ENCODE measurements around the gene CCHCR1.

CCHCR1 gene

DNA sequence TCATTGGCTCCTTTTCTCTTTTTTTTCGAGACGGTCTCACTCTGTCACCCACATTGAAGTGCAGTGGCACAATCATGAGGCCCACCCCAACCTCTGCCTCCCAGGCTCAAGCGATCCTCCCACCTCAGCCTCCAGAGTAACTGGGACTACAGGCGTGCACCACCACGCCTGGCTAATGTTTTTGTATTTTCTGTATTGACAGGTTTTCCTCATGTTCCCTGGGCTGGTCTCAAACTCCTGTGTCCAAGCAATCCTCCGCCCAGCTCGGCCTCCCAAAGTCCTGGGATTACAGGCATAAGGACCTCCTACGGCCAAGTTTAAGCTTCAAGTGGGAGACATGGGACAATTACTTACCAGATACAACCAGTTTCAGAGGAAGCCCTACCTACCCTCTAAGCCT, 22.3 kb upstream of the CCHCR1 start:
- H3K36me3 ChIP-seq (ENCODE audit: insufficient read depth, insufficient read length, low read length): peaks cover 2% of the 10 kb centered on the region
- no peaks in the 10 kb centered on the region for H3K27me3 ChIP-seq (ENCODE audit: insufficient read depth, insufficient read length)
- TF ChIP-seq ZNF274 (IDR thresholded peaks at IDR 0.05; ENCODE audit: low read depth, low read length): no peak
- TF ChIP-seq SUZ12 (IDR thresholded peaks at IDR 0.05; ENCODE audit: extremely low read depth, insufficient read depth, insufficient read length): no peak
- TF ChIP-seq YY1 (IDR thresholded peaks at IDR 0.05; ENCODE audit: insufficient read depth, insufficient read length): no peak
- no peaks in the 10 kb centered on the region for H3K9me3 ChIP-seq (ENCODE audit: insufficient read depth, low read length)
- H3K4me3 ChIP-seq (ENCODE audit: insufficient read length, low read depth): no peak overlapping the region
- H3K4me1 ChIP-seq (ENCODE audit: insufficient read depth, insufficient read length): peaks cover 10% of the 10 kb centered on the region
- no peak for DNase-seq (ENCODE audit: low read depth, low spot score)
- H3K9ac ChIP-seq (ENCODE audit: insufficient read length, low read depth): no peak overlapping the region

DNA sequence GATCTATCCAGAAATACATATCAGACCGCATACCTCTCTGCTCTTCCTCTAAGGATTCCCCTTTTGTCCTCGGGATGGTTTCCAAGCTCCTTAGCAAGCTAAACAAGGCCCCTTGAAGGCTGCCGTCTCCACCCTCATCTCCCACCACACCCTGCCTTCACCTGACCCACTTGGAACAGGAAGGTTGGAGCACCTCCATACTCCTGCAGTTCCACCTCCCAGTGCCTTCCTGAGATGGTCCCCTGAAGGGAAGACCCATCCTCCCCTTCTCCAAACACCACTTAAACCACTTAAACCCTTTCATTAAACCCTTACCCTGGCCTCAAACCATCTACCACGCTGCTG, 21.4 kb upstream of the CCHCR1 start:
- no peak for DNase-seq (ENCODE audit: low read depth, low spot score)
- H3K4me1 ChIP-seq (ENCODE audit: insufficient read depth, insufficient read length): peaks cover 11% of the 10 kb centered on the region
- no peak overlapping the region for H3K4me3 ChIP-seq (ENCODE audit: insufficient read length, low read depth)
- H3K36me3 ChIP-seq (ENCODE audit: insufficient read depth, insufficient read length, low read length): peaks cover 3% of the 10 kb centered on the region
- no peak overlapping the region for H3K9ac ChIP-seq (ENCODE audit: insufficient read length, low read depth)
- no peaks in the 10 kb centered on the region for H3K9me3 ChIP-seq (ENCODE audit: insufficient read depth, low read length)
- TF ChIP-seq SUZ12 (IDR thresholded peaks at IDR 0.05; ENCODE audit: extremely low read depth, insufficient read depth, insufficient read length) (no peak), YY1 (IDR thresholded peaks at IDR 0.05; ENCODE audit: insufficient read depth, insufficient read length) (no peak), ZNF274 (IDR thresholded peaks at IDR 0.05; ENCODE audit: low read depth, low read length) (no peak)
- no peaks in the 10 kb centered on the region for H3K27me3 ChIP-seq (ENCODE audit: insufficient read depth, insufficient read length)

DNA sequence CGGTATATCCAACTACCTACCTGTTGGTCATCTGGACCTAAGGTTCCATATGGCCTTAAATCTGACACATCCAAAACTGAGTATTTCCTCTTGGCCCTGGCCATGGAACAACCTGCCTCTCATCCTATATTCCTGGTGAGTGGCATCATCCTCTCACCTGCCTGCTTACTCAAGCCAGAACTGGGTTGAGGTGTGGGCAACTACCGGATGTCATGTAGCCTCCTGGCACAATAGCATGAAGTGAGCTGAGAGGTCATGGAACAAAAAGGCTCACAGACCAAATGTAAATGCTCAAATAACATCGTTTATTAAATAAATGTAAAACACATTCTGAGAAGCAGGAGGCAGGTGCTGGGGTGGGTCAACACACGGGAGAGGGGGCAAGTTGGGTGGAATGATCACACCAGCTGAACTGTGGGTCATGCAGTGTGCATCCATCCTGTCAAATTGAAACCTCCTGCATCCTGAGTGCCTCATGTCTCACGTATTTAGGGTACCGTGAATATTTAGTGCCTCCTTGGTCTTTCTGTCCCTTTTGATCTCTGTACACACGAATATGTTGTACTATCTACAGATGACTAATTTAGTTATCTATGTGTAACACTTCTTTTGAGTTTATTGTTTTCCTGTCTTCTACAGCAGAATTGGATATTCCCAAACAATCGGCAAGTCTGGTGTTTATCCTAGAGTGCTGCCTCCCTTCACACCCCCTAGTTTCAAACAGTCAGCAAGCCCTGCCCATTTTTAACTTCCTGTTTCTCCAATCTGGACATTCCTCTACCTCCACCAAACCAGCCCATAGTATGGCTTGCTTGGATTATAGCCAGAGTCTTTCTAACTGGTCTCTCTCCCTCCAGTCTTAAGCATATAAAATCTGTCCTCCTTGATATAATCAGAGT, 20.8 kb upstream of the CCHCR1 start:
- peaks cover 3% of the 10 kb centered on the region for H3K36me3 ChIP-seq (ENCODE audit: insufficient read depth, insufficient read length, low read length)
- H3K9me3 ChIP-seq (ENCODE audit: insufficient read depth, low read length): no peaks in the 10 kb centered on the region
- TF ChIP-seq SUZ12 (IDR thresholded peaks at IDR 0.05; ENCODE audit: extremely low read depth, insufficient read depth, insufficient read length) (no peak), ZNF274 (IDR thresholded peaks at IDR 0.05; ENCODE audit: low read depth, low read length) (no peak), YY1 (IDR thresholded peaks at IDR 0.05; ENCODE audit: insufficient read depth, insufficient read length) (no peak)
- peaks cover 12% of the 10 kb centered on the region for H3K4me1 ChIP-seq (ENCODE audit: insufficient read depth, insufficient read length)
- H3K27me3 ChIP-seq (ENCODE audit: insufficient read depth, insufficient read length): no peaks in the 10 kb centered on the region
- DNase-seq (ENCODE audit: low read depth, low spot score): no peak
- no peak overlapping the region for H3K4me3 ChIP-seq (ENCODE audit: insufficient read length, low read depth)
- H3K9ac ChIP-seq (ENCODE audit: insufficient read length, low read depth): no peak overlapping the region

DNA sequence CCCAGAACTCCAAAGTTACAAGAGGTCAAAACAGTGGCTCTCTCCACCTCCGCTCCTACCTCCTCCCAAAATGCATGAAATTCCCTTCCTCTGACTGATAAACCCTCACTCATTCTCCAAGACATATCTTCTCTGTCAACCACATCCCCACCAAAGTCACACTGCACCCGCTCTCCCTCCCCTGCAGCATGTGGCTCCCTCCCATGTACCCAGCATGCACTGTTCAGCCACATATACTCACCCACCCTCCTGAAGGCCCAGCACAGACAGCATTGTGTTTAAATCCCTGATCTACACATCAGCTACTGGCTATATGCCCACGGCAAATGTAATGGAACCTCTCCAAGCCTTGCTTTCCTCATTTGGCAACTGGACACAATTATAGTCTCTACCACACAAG, 18.4 kb upstream of the CCHCR1 start:
- TF ChIP-seq SUZ12 (IDR thresholded peaks at IDR 0.05; ENCODE audit: extremely low read depth, insufficient read depth, insufficient read length) (no peak), ZNF274 (IDR thresholded peaks at IDR 0.05; ENCODE audit: low read depth, low read length) (no peak), YY1 (IDR thresholded peaks at IDR 0.05; ENCODE audit: insufficient read depth, insufficient read length) (no peak)
- no peak for DNase-seq (ENCODE audit: low read depth, low spot score)
- H3K9ac ChIP-seq (ENCODE audit: insufficient read length, low read depth): no peak overlapping the region
- H3K27me3 ChIP-seq (ENCODE audit: insufficient read depth, insufficient read length): no peaks in the 10 kb centered on the region
- peaks cover 3% of the 10 kb centered on the region for H3K36me3 ChIP-seq (ENCODE audit: insufficient read depth, insufficient read length, low read length)
- H3K9me3 ChIP-seq (ENCODE audit: insufficient read depth, low read length): no peaks in the 10 kb centered on the region
- no peak overlapping the region for H3K4me3 ChIP-seq (ENCODE audit: insufficient read length, low read depth)
- peaks cover 13% of the 10 kb centered on the region for H3K4me1 ChIP-seq (ENCODE audit: insufficient read depth, insufficient read length)

DNA sequence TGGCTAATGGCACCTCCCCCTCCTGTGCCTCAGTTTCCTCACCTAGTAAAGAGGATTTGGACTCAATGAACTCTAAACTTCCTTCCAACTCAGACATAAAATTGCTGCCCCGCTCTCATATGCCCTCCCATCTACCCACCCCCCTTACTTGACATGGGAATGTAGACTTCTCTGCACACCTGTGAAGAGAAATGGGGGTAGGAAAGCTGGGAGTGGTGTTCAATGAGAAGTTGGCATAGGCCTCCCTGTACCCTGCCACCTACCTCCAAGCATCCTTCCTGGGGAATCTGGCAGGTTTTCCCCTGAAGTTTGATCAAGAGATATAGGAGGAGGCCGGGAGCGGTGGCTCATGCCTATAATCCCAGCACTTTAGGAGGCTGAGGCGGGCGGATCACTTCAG, 16.8 kb upstream of the CCHCR1 start:
- DNase-seq (ENCODE audit: low read depth, low spot score): no peak
- Histone ChIP-seq H3K4me3 (ENCODE audit: insufficient read length, low read depth) (no peak overlapping the region), H3K9ac (ENCODE audit: insufficient read length, low read depth) (no peak overlapping the region), H3K9me3 (ENCODE audit: insufficient read depth, low read length) (no peaks in the 10 kb centered on the region), H3K36me3 (ENCODE audit: insufficient read depth, insufficient read length, low read length) (peaks cover 4% of the 10 kb centered on the region), H3K4me1 (ENCODE audit: insufficient read depth, insufficient read length) (peaks cover 10% of the 10 kb centered on the region), H3K27me3 (ENCODE audit: insufficient read depth, insufficient read length) (no peaks in the 10 kb centered on the region)
- TF ChIP-seq ZNF274 (IDR thresholded peaks at IDR 0.05; ENCODE audit: low read depth, low read length) (no peak), YY1 (IDR thresholded peaks at IDR 0.05; ENCODE audit: insufficient read depth, insufficient read length) (no peak), SUZ12 (IDR thresholded peaks at IDR 0.05; ENCODE audit: extremely low read depth, insufficient read depth, insufficient read length) (no peak)

DNA sequence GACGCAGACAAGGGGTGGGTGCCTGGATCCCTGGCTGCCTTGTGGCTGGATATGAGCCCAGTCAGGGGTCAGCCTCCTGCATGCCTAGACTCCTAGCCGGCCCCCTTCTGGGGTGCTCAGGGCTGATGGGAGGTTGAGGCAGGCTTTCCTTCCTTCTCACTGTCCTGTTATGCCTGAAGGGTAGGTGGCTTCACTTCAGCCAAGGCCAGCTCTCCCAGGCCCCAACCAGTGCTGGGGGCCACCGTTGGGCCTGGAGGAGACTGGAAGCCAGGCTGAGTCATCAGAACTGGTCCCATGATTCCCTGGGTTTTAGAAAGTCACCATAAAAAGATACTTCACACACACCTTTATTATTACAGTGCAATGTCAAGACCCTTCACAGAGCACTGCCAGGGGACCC, 15.8 kb upstream of the CCHCR1 start:
- Histone ChIP-seq H3K4me1 (ENCODE audit: insufficient read depth, insufficient read length) (peaks cover 11% of the 10 kb centered on the region), H3K36me3 (ENCODE audit: insufficient read depth, insufficient read length, low read length) (peaks cover 13% of the 10 kb centered on the region), H3K4me3 (ENCODE audit: insufficient read length, low read depth) (peak overlapping the region; percentile 15), H3K27me3 (ENCODE audit: insufficient read depth, insufficient read length) (no peaks in the 10 kb centered on the region), H3K9ac (ENCODE audit: insufficient read length, low read depth) (peak overlapping the region; percentile 80), H3K9me3 (ENCODE audit: insufficient read depth, low read length) (no peaks in the 10 kb centered on the region)
- no peak for DNase-seq (ENCODE audit: low read depth, low spot score)
- TF ChIP-seq ZNF274 (IDR thresholded peaks at IDR 0.05; ENCODE audit: low read depth, low read length) (no peak), YY1 (IDR thresholded peaks at IDR 0.05; ENCODE audit: insufficient read depth, insufficient read length) (no peak)

DNA sequence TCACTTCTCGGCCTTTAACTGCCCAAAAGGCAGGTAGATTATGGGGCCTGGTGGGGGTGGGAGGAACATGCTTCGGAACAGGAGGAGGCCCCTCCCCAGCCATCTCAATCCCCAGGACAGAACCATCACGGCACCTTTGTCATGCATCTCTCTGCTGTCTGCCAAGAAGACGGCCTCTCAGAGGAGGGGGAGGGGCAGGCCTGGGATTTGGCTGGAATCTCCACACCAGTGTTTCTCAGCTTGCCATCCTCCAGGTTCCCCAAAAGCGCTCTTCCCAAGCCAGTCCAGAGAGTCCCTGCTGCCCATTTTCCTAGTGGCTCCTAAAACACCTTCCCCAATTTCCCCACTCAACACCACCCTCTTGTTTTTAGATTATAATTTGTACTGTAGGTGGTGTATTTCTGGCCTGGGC, 15.4 kb upstream of the CCHCR1 start:
- Histone ChIP-seq H3K4me1 (ENCODE audit: insufficient read depth, insufficient read length) (peaks cover 12% of the 10 kb centered on the region), H3K4me3 (ENCODE audit: insufficient read length, low read depth) (peak overlapping the region; percentile 33), H3K27me3 (ENCODE audit: insufficient read depth, insufficient read length) (no peaks in the 10 kb centered on the region), H3K9ac (ENCODE audit: insufficient read length, low read depth) (peak overlapping the region; percentile 80), H3K9me3 (ENCODE audit: insufficient read depth, low read length) (no peaks in the 10 kb centered on the region), H3K36me3 (ENCODE audit: insufficient read depth, insufficient read length, low read length) (peaks cover 17% of the 10 kb centered on the region)
- TF ChIP-seq SUZ12 (IDR thresholded peaks at IDR 0.05; ENCODE audit: extremely low read depth, insufficient read depth, insufficient read length) (no peak), ZNF274 (IDR thresholded peaks at IDR 0.05; ENCODE audit: low read depth, low read length) (no peak), YY1 (IDR thresholded peaks at IDR 0.05; ENCODE audit: insufficient read depth, insufficient read length) (no peak)
- peak; percentile 94 for DNase-seq (ENCODE audit: low read depth, low spot score)
